Measurements from ENCODE around the gene HOXB9. TPM values are rescaled to one million over a fixed set of nuclear protein-coding genes. Genes with fewer than 3 reads are reported as not detected.

HOXB9 gene
- total RNA-seq, 2 experiments from 2014 or later, result not detected

DNA sequence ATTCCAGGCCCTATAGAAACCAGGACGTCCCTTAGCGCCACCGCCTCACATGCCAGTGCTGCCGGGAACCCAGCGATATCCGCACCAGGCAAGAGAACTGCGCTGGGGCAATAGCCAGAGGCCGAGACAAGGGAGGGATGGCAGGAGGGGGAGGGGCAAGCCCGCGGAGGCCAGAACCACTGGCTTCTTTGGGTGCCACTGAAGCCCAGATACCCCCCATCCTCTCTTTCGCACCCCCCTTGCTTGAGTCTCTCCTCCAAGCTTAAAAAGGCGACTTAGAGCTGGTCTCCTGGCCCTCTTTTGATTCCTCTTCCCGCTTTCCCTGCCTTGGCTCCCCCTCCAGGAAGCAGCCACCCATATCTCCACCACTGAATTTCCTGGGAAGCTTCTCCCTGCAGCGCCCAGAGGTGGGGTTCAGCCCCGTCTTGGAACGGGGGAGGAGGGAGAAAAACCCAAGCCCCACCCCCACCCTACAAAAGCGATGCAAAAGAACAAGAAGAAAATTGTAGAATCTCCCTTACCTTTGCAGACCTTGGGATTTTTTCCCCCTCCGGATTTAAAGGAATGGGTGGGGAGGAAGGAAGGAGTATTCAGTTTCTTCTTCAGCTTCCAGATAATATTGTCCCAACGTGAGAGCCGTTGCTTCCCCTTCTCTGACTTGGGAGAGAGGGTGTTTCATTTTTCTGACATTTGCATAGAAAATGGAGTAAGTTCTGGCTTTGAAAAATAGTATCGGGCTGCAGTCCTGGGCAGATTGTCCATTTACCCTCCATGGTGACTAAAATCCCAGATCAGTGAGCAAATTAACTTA is 22.0 kb downstream of the HOXB9 start:
- Histone ChIP-seq H3K27me3 (ENCODE audit: control insufficient read depth in 1 of 2, insufficient read depth in 2 of 2, low read length in 2 of 2) (peaks cover 84 to 85% of the 10 kb centered on the region in 2 experiments), H3K4me3 (ENCODE audit: low read length) (no peak overlapping the region), H3K27ac (ENCODE audit: low read depth in 1 of 2, low read length in 2 of 2) (no peak overlapping the region), H3K36me3 (ENCODE audit: insufficient read depth, low read length) (no peaks in the 10 kb centered on the region), H3K9me3 (ENCODE audit: control insufficient read depth in 1 of 2, insufficient read depth in 1 of 2, low read length in 2 of 2) (peaks cover 0 to 19% of the 10 kb centered on the region in 2 experiments), H3K4me1 (ENCODE audit: insufficient read depth, low read length) (peaks cover 27% of the 10 kb centered on the region)
- Mint-ChIP-seq H3K4me1 (ENCODE audit: low read depth) (peaks cover 18% of the 10 kb centered on the region), H3K36me3 (ENCODE audit: low read depth) (no peaks in the 10 kb centered on the region), H3K9me3 (no peaks in the 10 kb centered on the region), H3K4me3 (no peak overlapping the region), H3K27ac (no peak overlapping the region), H3K27me3 (peaks cover 95% of the 10 kb centered on the region)
- POLR2A ChIA-PET, result no interaction called here
- DNase-seq, result no peak
- CTCF ChIA-PET, result interaction anchor here (1.0 kb wide), 1 partner anchor 9 kb away, joined by 3 read pairs; no protein-coding TSS in a partner anchor
- TF ChIP-seq, protein P1, sequence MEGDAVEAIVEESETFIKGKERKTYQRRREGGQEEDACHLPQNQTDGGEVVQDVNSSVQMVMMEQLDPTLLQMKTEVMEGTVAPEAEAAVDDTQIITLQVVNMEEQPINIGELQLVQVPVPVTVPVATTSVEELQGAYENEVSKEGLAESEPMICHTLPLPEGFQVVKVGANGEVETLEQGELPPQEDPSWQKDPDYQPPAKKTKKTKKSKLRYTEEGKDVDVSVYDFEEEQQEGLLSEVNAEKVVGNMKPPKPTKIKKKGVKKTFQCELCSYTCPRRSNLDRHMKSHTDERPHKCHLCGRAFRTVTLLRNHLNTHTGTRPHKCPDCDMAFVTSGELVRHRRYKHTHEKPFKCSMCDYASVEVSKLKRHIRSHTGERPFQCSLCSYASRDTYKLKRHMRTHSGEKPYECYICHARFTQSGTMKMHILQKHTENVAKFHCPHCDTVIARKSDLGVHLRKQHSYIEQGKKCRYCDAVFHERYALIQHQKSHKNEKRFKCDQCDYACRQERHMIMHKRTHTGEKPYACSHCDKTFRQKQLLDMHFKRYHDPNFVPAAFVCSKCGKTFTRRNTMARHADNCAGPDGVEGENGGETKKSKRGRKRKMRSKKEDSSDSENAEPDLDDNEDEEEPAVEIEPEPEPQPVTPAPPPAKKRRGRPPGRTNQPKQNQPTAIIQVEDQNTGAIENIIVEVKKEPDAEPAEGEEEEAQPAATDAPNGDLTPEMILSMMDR (IDR thresholded peaks at IDR 0.05), result no peak
- no peak for ATAC-seq (ENCODE audit: poor library complexity)
- intact Hi-C loops (cut with DNase I, micrococcal nuclease), result no loop called here

DNA sequence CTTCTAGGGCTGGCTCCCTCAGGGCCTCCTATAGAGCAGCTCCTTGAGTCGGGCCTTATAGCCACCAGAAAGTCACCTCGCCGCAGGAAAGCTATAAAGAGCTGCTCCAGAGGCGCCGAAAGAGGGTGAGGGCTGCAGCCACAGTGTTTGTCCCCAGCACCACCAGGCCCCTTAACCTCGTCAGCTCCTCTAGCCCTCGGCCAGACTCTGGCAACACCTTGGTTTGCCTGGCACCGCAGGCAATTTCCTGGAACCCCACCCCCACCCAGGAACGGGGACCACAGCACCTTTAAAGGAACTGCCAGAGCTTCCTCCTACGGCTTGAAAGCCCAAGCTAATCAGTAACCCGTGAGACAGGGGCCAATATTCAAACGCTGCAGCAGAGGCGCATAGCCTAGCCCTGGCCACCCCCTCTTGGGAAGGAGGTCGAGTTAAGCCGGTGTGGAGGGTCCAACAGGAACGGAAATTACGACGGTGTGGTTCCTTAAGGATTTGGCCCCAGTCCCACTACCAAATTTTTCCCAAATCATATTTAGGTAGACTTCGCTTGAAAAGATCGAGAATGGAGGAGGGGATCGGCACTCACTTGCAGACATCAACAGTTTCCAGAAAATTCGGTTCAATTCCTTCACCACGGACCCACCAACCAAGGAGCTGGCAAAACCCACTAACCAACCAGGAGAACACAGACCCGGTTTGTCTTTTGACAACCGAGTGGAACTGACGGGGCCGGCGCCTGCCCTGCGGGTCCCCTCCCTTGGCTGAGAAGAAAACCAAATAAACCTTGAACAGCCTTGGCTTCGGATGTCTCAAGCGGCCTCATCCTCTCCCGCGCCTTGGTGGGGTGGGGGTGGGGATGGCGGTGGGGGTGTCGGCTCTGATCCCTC is 24.4 kb downstream of the HOXB9 start:
- H3K4me1 Mint-ChIP-seq (ENCODE audit: low read depth), result peaks cover 38% of the 10 kb centered on the region
- peaks cover 44% of the 10 kb centered on the region for H3K4me1 ChIP-seq (ENCODE audit: insufficient read depth, low read length)
- no peak overlapping the region for H3K27ac ChIP-seq (ENCODE audit: low read depth in 1 of 2, low read length in 2 of 2)
- DNase-seq (no peak), ATAC-seq (ENCODE audit: poor library complexity) (no peak)
- H3K36me3 Mint-ChIP-seq (ENCODE audit: low read depth), result no peaks in the 10 kb centered on the region
- intact Hi-C loops (cut with DNase I, micrococcal nuclease), result no loop called here
- TF ChIP-seq, protein P1 (IDR thresholded peaks at IDR 0.05), result no peak
- no peak overlapping the region for H3K4me3 ChIP-seq (ENCODE audit: low read length)
- no peaks in the 10 kb centered on the region for H3K36me3 ChIP-seq (ENCODE audit: insufficient read depth, low read length)
- peaks cover 97% of the 10 kb centered on the region for H3K27me3 Mint-ChIP-seq
- no peak overlapping the region for H3K27ac Mint-ChIP-seq
- H3K9me3 Mint-ChIP-seq, result no peaks in the 10 kb centered on the region
- POLR2A ChIA-PET, result interaction anchor here (0.6 kb wide), 2 partner anchors 8 to 423 kb away, joined by 3 read pairs; no protein-coding TSS in a partner anchor
- H3K9me3 ChIP-seq (ENCODE audit: control insufficient read depth in 1 of 2, insufficient read depth in 1 of 2, low read length in 2 of 2), result peaks cover 0 to 30% of the 10 kb centered on the region in 2 experiments
- CTCF ChIA-PET, result interaction anchor here (0.7 to 1.0 kb wide), 2 partner anchors 108 to 250 kb away, joined by 3 read pairs; no protein-coding TSS in a partner anchor
- H3K4me3 Mint-ChIP-seq, result no peak overlapping the region
- H3K27me3 ChIP-seq (ENCODE audit: control insufficient read depth in 1 of 2, insufficient read depth in 2 of 2, low read length in 2 of 2), result peaks cover 94 to 96% of the 10 kb centered on the region in 2 experiments

DNA sequence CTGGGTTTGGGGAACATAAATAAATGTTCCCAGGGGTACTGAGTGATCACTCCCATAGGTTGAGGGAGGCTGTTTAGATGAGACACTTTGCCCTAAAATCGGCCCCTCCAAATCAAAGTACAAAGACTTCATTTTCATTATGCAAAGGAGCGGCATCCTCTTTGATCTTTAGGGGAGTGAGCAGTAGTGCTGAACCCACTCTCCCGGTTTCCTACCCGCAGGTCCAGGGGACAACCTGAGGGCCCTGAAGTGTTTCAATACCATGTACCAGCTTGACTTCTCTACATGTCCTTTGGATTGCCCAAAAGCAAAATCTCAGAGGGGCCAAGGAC is 25.0 kb downstream of the HOXB9 start:
- H3K27ac ChIP-seq (ENCODE audit: low read depth in 1 of 2, low read length in 2 of 2), result no peak overlapping the region
- peaks cover 97 to 99% of the 10 kb centered on the region in 2 experiments for H3K27me3 ChIP-seq (ENCODE audit: control insufficient read depth in 1 of 2, insufficient read depth in 2 of 2, low read length in 2 of 2)
- no peak for ATAC-seq (ENCODE audit: poor library complexity)
- TF ChIP-seq, protein P1 (IDR thresholded peaks at IDR 0.05), result no peak
- H3K4me1 ChIP-seq (ENCODE audit: insufficient read depth, low read length), result peaks cover 51% of the 10 kb centered on the region
- no peaks in the 10 kb centered on the region for H3K36me3 ChIP-seq (ENCODE audit: insufficient read depth, low read length)
- Mint-ChIP-seq H3K4me3 (no peak overlapping the region), H3K36me3 (ENCODE audit: low read depth) (no peaks in the 10 kb centered on the region), H3K4me1 (ENCODE audit: low read depth) (peaks cover 44% of the 10 kb centered on the region), H3K27me3 (peaks cover 98% of the 10 kb centered on the region), H3K9me3 (no peaks in the 10 kb centered on the region), H3K27ac (no peak overlapping the region)
- ChIA-PET CTCF (interaction anchor here (1.0 kb wide), 1 partner anchor 249 kb away, joined by 3 read pairs; no protein-coding TSS in a partner anchor), POLR2A (interaction anchor here (0.6 kb wide), 1 partner anchor 8 kb away, joined by 3 read pairs; no protein-coding TSS in a partner anchor)
- peaks cover 0 to 31% of the 10 kb centered on the region in 2 experiments for H3K9me3 ChIP-seq (ENCODE audit: control insufficient read depth in 1 of 2, insufficient read depth in 1 of 2, low read length in 2 of 2)
- intact Hi-C loops (cut with DNase I, micrococcal nuclease), result no loop called here
- no peak overlapping the region for H3K4me3 ChIP-seq (ENCODE audit: low read length)
- DNase-seq, result no peak

Measured in CD4-positive, alpha-beta T cell (primary cell).